ENCODE measurements around the gene SH3TC1. TPM values are rescaled to one million over a fixed set of nuclear protein-coding genes. Genes with fewer than 3 reads are reported as not detected.

The SH3TC1 gene
- polyA plus RNA-seq, 1 donor (not counting 4 experiments of a cell fraction or from before 2014, with no cell fraction given) = 12.3 TPM

- H2AFZ ChIP-seq (ENCODE audit: control insufficient read depth, low read length) = no peak overlapping the region
- no peaks in the 10 kb centered on the region for H3K4me1 ChIP-seq (ENCODE audit: control insufficient read depth, extremely low read depth, insufficient read depth, low read length)
- dilution Hi-C loops (cut with MboI; ENCODE audit: extremely low pct_ligation_motif_present, low sequenced_read_pairs) = no loop called here
- no peak for DNase-seq (ENCODE audit: low read depth, low spot score)
- H3K9me1 ChIP-seq (ENCODE audit: control insufficient read depth, extremely low read depth, insufficient read depth, low read length) = peaks cover 3% of the 10 kb centered on the region
- H3K79me2 ChIP-seq (ENCODE audit: control insufficient read depth, insufficient read depth, low read length) = no peaks in the 10 kb centered on the region
- H3K4me2 ChIP-seq (ENCODE audit: control insufficient read depth, extremely low read depth, insufficient read depth, low read depth, low read length) = no peak overlapping the region
- H3K27ac ChIP-seq (ENCODE audit: control insufficient read depth, insufficient read depth, low read length) = no peak overlapping the region
- no peak overlapping the region for H3K4me3 ChIP-seq (ENCODE audit: control insufficient read depth in 2 of 3, extremely low read depth in 1 of 3, insufficient read depth in 2 of 3, low read depth in 1 of 3, low read length in 3 of 3)
- peaks cover 35 to 45% of the 10 kb centered on the region in 2 experiments for H3K36me3 ChIP-seq (ENCODE audit: control insufficient read depth in 2 of 2, extremely low read depth in 1 of 2, insufficient read depth in 2 of 2, low read length in 2 of 2)
- H3K9ac ChIP-seq (ENCODE audit: control insufficient read depth, extremely low read depth, insufficient read depth, low read length) = no peak overlapping the region
- no peaks in the 10 kb centered on the region for H3K27me3 ChIP-seq (ENCODE audit: control insufficient read depth, extremely low read depth, insufficient read depth, low read length)
- no peak for FAIRE-seq
- peaks cover 6% of the 10 kb centered on the region for H4K20me1 ChIP-seq (ENCODE audit: control insufficient read depth, extremely low read depth, insufficient read depth, low read length)
- no peak for TF ChIP-seq EZH2 (IDR thresholded peaks at IDR 0.05; ENCODE audit: low read length)
- TF ChIP-seq CTCF (optimal IDR thresholded peaks at IDR 0.05 in 1 of 3, IDR thresholded peaks at IDR 0.05 in 1 of 3, conservative IDR thresholded peaks at IDR 0.05 in 1 of 3; ENCODE audit: extremely low read depth in 1 of 3, insufficient read depth in 2 of 3, low read length in 3 of 3) = no peak
- no peaks in the 10 kb centered on the region for H3K9me3 ChIP-seq (ENCODE audit: control insufficient read depth, low read depth, low read length)
Measured at GRCh38 chr4:8234715-8235114, 35.6 kb downstream of the SH3TC1 start.

- dilution Hi-C loops (cut with MboI; ENCODE audit: extremely low pct_ligation_motif_present, low sequenced_read_pairs) = no loop called here
- H3K4me2 ChIP-seq (ENCODE audit: control insufficient read depth, extremely low read depth, insufficient read depth, low read depth, low read length) = no peak overlapping the region
- H3K9me1 ChIP-seq (ENCODE audit: control insufficient read depth, extremely low read depth, insufficient read depth, low read length) = peaks cover 3% of the 10 kb centered on the region
- no peak for TF ChIP-seq CTCF (optimal IDR thresholded peaks at IDR 0.05 in 1 of 3, IDR thresholded peaks at IDR 0.05 in 1 of 3, conservative IDR thresholded peaks at IDR 0.05 in 1 of 3; ENCODE audit: extremely low read depth in 1 of 3, insufficient read depth in 2 of 3, low read length in 3 of 3)
- no peak for TF ChIP-seq EZH2 (IDR thresholded peaks at IDR 0.05; ENCODE audit: low read length)
- H4K20me1 ChIP-seq (ENCODE audit: control insufficient read depth, extremely low read depth, insufficient read depth, low read length) = peaks cover 6% of the 10 kb centered on the region
- peaks cover 35 to 49% of the 10 kb centered on the region in 2 experiments for H3K36me3 ChIP-seq (ENCODE audit: control insufficient read depth in 2 of 2, extremely low read depth in 1 of 2, insufficient read depth in 2 of 2, low read length in 2 of 2)
- no peaks in the 10 kb centered on the region for H3K27me3 ChIP-seq (ENCODE audit: control insufficient read depth, extremely low read depth, insufficient read depth, low read length)
- no peaks in the 10 kb centered on the region for H3K4me1 ChIP-seq (ENCODE audit: control insufficient read depth, extremely low read depth, insufficient read depth, low read length)
- H3K9ac ChIP-seq (ENCODE audit: control insufficient read depth, extremely low read depth, insufficient read depth, low read length) = no peak overlapping the region
- FAIRE-seq = no peak
- H2AFZ ChIP-seq (ENCODE audit: control insufficient read depth, low read length) = no peak overlapping the region
- no peak for DNase-seq (ENCODE audit: low read depth, low spot score)
- no peaks in the 10 kb centered on the region for H3K9me3 ChIP-seq (ENCODE audit: control insufficient read depth, low read depth, low read length)
- no peak overlapping the region for H3K4me3 ChIP-seq (ENCODE audit: control insufficient read depth in 2 of 3, extremely low read depth in 1 of 3, insufficient read depth in 2 of 3, low read depth in 1 of 3, low read length in 3 of 3)
- no peaks in the 10 kb centered on the region for H3K79me2 ChIP-seq (ENCODE audit: control insufficient read depth, insufficient read depth, low read length)
- no peak overlapping the region for H3K27ac ChIP-seq (ENCODE audit: control insufficient read depth, insufficient read depth, low read length)
Measured at GRCh38 chr4:8235224-8235623, 36.1 kb downstream of the SH3TC1 start.

All from keratinocyte (primary cell).